ENCODE results near the gene NRXN3. TPM values are rescaled to one million over a fixed set of nuclear protein-coding genes. Genes with fewer than 3 reads are reported as not detected.

Gene NRXN3
- total and polyA plus RNA-seq, 2 donors (not counting 1 experiment from before 2014, with no cell fraction given) = not detected

DNA sequence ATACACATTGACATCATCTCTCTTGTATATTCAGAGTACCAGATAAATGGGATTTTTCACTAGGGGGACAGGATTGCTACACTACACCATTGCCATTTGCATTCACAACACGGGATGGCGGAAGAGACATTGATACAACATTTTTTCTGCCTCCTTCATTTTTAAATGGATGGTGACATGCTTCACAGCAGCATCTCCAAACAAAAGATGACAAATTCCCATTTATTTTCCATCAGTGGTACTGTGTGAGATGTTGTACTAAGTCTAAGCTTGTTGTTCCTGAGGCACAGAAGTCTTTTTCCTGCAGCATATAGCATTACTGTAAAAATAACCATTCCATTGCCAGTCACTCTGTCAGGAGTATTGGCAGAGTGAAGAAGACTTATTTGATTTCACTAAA, 912.7 kb downstream of the NRXN3 start:
- POLR2A ChIA-PET = no interaction called here
- Mint-ChIP-seq H3K27me3 (no peaks in the 10 kb centered on the region), H3K27ac (no peak overlapping the region), H3K4me3 (no peak overlapping the region), H3K4me1 (no peaks in the 10 kb centered on the region), H3K9me3 (ENCODE audit: insufficient read depth) (no peaks in the 10 kb centered on the region)
- DNase-seq (no peak), ATAC-seq (ENCODE audit: low read depth) (no peak)
- Histone ChIP-seq H3K27ac (ENCODE audit: low read length in 2 of 2) (no peak overlapping the region), H3K4me2 (replicated peaks; ENCODE audit: low read depth, low read length, poor library complexity, severe bottlenecking) (no peak overlapping the region), H3K4me3 (ENCODE audit: control extremely low read depth in 1 of 5, extremely low read depth in 1 of 5, insufficient read depth in 1 of 5, low read depth in 2 of 5, low read length in 4 of 5) (no peak overlapping the region), H4K20me1 (ENCODE audit: control insufficient read depth, insufficient read depth, low read length, poor library complexity, severe bottlenecking) (no peaks in the 10 kb centered on the region), H3K9me3 (ENCODE audit: control extremely low read depth in 1 of 3, control insufficient read depth in 2 of 3, insufficient read depth in 1 of 3, low read length in 2 of 3) (no peaks in the 10 kb centered on the region), H2AFZ (ENCODE audit: insufficient read depth, low read depth, low read length, poor library complexity, severe bottlenecking) (no peak overlapping the region), H3K4me1 (ENCODE audit: control insufficient read depth in 2 of 2, insufficient read depth in 2 of 2, low read length in 2 of 2) (no peaks in the 10 kb centered on the region), H3K9ac (ENCODE audit: low read length) (no peak overlapping the region), H3K79me2 (ENCODE audit: control insufficient read depth, insufficient read depth, low read length) (no peaks in the 10 kb centered on the region), H3K36me3 (replicated peaks in 1 of 2; ENCODE audit: control extremely low read depth in 1 of 2, control insufficient read depth in 1 of 2, extremely low read depth in 1 of 2, insufficient read depth in 2 of 2, low read length in 1 of 2) (no peaks in the 10 kb centered on the region), H3K27me3 (replicated peaks in 1 of 4; ENCODE audit: control extremely low read depth in 1 of 4, control insufficient read depth in 3 of 4, insufficient read depth in 4 of 4, low read length in 3 of 4) (no peaks in the 10 kb centered on the region)
- no CpG with 5 or more reads among the region's 2 CpGs for WGBS (ENCODE audit: insufficient coverage)
- TF ChIP-seq EZH2 (IDR thresholded peaks at IDR 0.05; ENCODE audit: borderline replicate concordance, insufficient read depth, low read depth, low read length, poor library complexity, severe bottlenecking) = no peak
- TF ChIP-seq, protein P1, sequence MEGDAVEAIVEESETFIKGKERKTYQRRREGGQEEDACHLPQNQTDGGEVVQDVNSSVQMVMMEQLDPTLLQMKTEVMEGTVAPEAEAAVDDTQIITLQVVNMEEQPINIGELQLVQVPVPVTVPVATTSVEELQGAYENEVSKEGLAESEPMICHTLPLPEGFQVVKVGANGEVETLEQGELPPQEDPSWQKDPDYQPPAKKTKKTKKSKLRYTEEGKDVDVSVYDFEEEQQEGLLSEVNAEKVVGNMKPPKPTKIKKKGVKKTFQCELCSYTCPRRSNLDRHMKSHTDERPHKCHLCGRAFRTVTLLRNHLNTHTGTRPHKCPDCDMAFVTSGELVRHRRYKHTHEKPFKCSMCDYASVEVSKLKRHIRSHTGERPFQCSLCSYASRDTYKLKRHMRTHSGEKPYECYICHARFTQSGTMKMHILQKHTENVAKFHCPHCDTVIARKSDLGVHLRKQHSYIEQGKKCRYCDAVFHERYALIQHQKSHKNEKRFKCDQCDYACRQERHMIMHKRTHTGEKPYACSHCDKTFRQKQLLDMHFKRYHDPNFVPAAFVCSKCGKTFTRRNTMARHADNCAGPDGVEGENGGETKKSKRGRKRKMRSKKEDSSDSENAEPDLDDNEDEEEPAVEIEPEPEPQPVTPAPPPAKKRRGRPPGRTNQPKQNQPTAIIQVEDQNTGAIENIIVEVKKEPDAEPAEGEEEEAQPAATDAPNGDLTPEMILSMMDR (IDR thresholded peaks at IDR 0.05) = no peak
- CTCF ChIA-PET = no interaction called here
- intact Hi-C loops (cut with micrococcal nuclease) = no loop called here

DNA sequence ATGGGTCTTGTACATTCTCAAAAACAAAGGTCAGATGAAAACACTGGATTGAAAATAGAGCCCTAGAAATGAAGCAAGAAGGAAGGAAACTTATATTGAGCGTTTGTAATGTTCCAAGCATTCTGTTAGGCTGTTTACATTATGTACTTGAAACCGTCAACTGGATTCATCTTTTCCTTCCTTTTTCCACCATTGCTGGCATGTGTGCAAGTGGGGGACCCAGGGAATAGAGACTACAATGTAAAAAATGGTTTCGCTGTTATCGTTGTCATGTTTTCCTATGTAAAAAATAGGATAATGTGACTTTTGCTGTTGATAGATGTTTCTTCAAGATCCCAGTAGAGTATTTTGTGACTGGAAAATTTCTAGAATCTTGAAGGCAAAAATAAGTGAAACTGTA, 913.2 kb downstream of the NRXN3 start:
- TF ChIP-seq, protein P1 (IDR thresholded peaks at IDR 0.05) = no peak
- TF ChIP-seq EZH2 (IDR thresholded peaks at IDR 0.05; ENCODE audit: borderline replicate concordance, insufficient read depth, low read depth, low read length, poor library complexity, severe bottlenecking) = no peak
- no peaks in the 10 kb centered on the region for H3K27me3 Mint-ChIP-seq
- H3K27me3 ChIP-seq (replicated peaks in 1 of 4; ENCODE audit: control extremely low read depth in 1 of 4, control insufficient read depth in 3 of 4, insufficient read depth in 4 of 4, low read length in 3 of 4) = no peaks in the 10 kb centered on the region
- intact Hi-C loops (cut with micrococcal nuclease) = no loop called here
- no peaks in the 10 kb centered on the region for H3K36me3 ChIP-seq (replicated peaks in 1 of 2; ENCODE audit: control extremely low read depth in 1 of 2, control insufficient read depth in 1 of 2, extremely low read depth in 1 of 2, insufficient read depth in 2 of 2, low read length in 1 of 2)
- H3K4me1 ChIP-seq (ENCODE audit: control insufficient read depth in 2 of 2, insufficient read depth in 2 of 2, low read length in 2 of 2) = no peaks in the 10 kb centered on the region
- ChIA-PET POLR2A (no interaction called here), CTCF (no interaction called here)
- H3K9ac ChIP-seq (ENCODE audit: low read length) = no peak overlapping the region
- H3K27ac Mint-ChIP-seq = no peak overlapping the region
- 100% methylated on average over 2 of the region's 4 CpGs for WGBS (ENCODE audit: insufficient coverage)
- no peak overlapping the region for H3K4me3 Mint-ChIP-seq
- H3K4me2 ChIP-seq (replicated peaks; ENCODE audit: low read depth, low read length, poor library complexity, severe bottlenecking) = no peak overlapping the region
- H3K79me2 ChIP-seq (ENCODE audit: control insufficient read depth, insufficient read depth, low read length) = no peaks in the 10 kb centered on the region
- ATAC-seq (ENCODE audit: low read depth) = no peak
- no peaks in the 10 kb centered on the region for H4K20me1 ChIP-seq (ENCODE audit: control insufficient read depth, insufficient read depth, low read length, poor library complexity, severe bottlenecking)
- no peak overlapping the region for H2AFZ ChIP-seq (ENCODE audit: insufficient read depth, low read depth, low read length, poor library complexity, severe bottlenecking)
- H3K9me3 ChIP-seq (ENCODE audit: control extremely low read depth in 1 of 3, control insufficient read depth in 2 of 3, insufficient read depth in 1 of 3, low read length in 2 of 3) = no peaks in the 10 kb centered on the region
- no peak overlapping the region for H3K4me3 ChIP-seq (ENCODE audit: control extremely low read depth in 1 of 5, extremely low read depth in 1 of 5, insufficient read depth in 1 of 5, low read depth in 2 of 5, low read length in 4 of 5)
- H3K4me1 Mint-ChIP-seq = no peaks in the 10 kb centered on the region
- DNase-seq = no peak
- H3K9me3 Mint-ChIP-seq (ENCODE audit: insufficient read depth) = no peaks in the 10 kb centered on the region
- no peak overlapping the region for H3K27ac ChIP-seq (ENCODE audit: low read length in 2 of 2)
